A673 (cell line): ENCODE results near the gene NAA10.

Experiments
- CTCF ChIP-seq: fragments of 300-800, 200-600 bp; sonication (generic); conservative IDR thresholded peaks from 2 replicates; pipeline ENCODE4 v1.5.1; 2017; ENCODE audit warnings: low read depth, mild to moderate bottlenecking, antibody characterized with exemption, low read length, moderate library complexity, mixed read lengths
- EZH2 ChIP-seq: fragments of 200-600 bp; sonication (generic); IDR thresholded peaks from 2 replicates; pipeline ENCODE4 v1.6.1; 2017; ENCODE audit warnings: borderline replicate concordance, low read depth, mild to moderate bottlenecking, mixed read lengths, antibody characterized with exemption, low read length; ENCODE audit not compliant: poor library complexity, severe bottlenecking

GRCh38 chrX:153933748-153934147 lies 1.1 kb downstream of the NAA10 start:
- TF ChIP-seq CTCF (no peak), EZH2 (no peak)
